CD14-positive monocyte (primary cell): ENCODE data around the gene GAD2. TPM values are rescaled to one million over a fixed set of nuclear protein-coding genes. Genes with fewer than 3 reads are reported as not detected.

Experiments used
- DNase-seq, 3 donors: peaks; one replicate each; pipeline ENCODE4 v3.0.0-alpha.2; 2011 to 2022
- H2AFZ ChIP-seq: 2 replicates; pipeline ENCODE4 v1.6.0; 2012; ENCODE audit warnings: mild to moderate bottlenecking, low read depth, low read length, inconsistent platforms; ENCODE audit not compliant: insufficient read depth, poor library complexity, severe bottlenecking
- H3K27ac ChIP-seq, 2 donors: 1 replicate in 1 of 2; 2 replicates in 1 of 2; pipeline ENCODE4 v1.5.1; 2012 to 2013; ENCODE audit warnings: low read length in 2 of 2, control low read depth in 1 of 2, inconsistent platforms in 1 of 2, low read depth in 1 of 2, mild to moderate bottlenecking in 1 of 2
- H3K27me3 ChIP-seq, 2 donors: one replicate each; pipeline versions ENCODE4 v1.6.0 to v1.6.1; 2011 to 2013; ENCODE audit warnings: low read length in 2 of 2; ENCODE audit not compliant: control insufficient read depth in 2 of 2, insufficient read depth in 2 of 2
- H3K36me3 ChIP-seq, 2 donors: replicated peaks in 1 of 2; 1 replicate in 1 of 2; 2 replicates in 1 of 2; pipeline versions ENCODE4 v1.5.1 to v1.6.1; 2012 to 2013; ENCODE audit warnings: low read length in 2 of 2, control low read depth in 1 of 2, inconsistent platforms in 1 of 2, mild to moderate bottlenecking in 1 of 2; ENCODE audit not compliant: insufficient read depth in 2 of 2, control insufficient read depth in 1 of 2
- H3K4me1 ChIP-seq, 2 donors: 1 replicate in 1 of 2; 2 replicates in 1 of 2; pipeline versions ENCODE4 v1.5.1 to v1.6.1; 2012 to 2013; ENCODE audit warnings: low read length in 2 of 2, control low read depth in 1 of 2, inconsistent platforms in 1 of 2, mild to moderate bottlenecking in 1 of 2, moderate library complexity in 1 of 2; ENCODE audit not compliant: insufficient read depth in 2 of 2, control insufficient read depth in 1 of 2
- H3K4me2 ChIP-seq: replicated peaks from 2 replicates; pipeline ENCODE3; 2012; ENCODE audit warnings: low read length, moderate library complexity, mild to moderate bottlenecking; ENCODE audit not compliant: poor library complexity, severe bottlenecking; ENCODE audit errors: extremely low read depth
- H3K4me3 ChIP-seq, 3 experiments: fragments of 200-600 bp in 1 of 3; sonication (generic) in 1 of 3; replicated peaks in 1 of 3; 1 replicate in 2 of 3; 2 replicates in 1 of 3; pipeline ENCODE4 v1.5.1; 2011 to 2013; ENCODE audit warnings: low read length in 3 of 3, mild to moderate bottlenecking in 3 of 3, control low read depth in 2 of 3, low read depth in 2 of 3, inconsistent platforms in 1 of 3, moderate library complexity in 1 of 3
- H3K79me2 ChIP-seq: 2 replicates; pipeline ENCODE4 v1.6.0; 2012; ENCODE audit warnings: mild to moderate bottlenecking, control low read depth, inconsistent platforms, low read length, moderate library complexity; ENCODE audit not compliant: insufficient read depth
- H3K9ac ChIP-seq: 2 replicates; pipeline ENCODE4 v1.6.0; 2017; ENCODE audit warnings: low read length, mild to moderate bottlenecking; ENCODE audit not compliant: insufficient read depth, poor library complexity, severe bottlenecking
- H3K9me3 ChIP-seq, 2 donors: replicated peaks in 1 of 2; 1 replicate in 1 of 2; 2 replicates in 1 of 2; pipeline versions ENCODE4 v1.5.1 to v1.6.1; 2012 to 2013; ENCODE audit warnings: low read length in 2 of 2, control low read depth in 1 of 2; ENCODE audit not compliant: control insufficient read depth in 1 of 2, insufficient read depth in 1 of 2
- H4K20me1 ChIP-seq: 2 replicates; pipeline ENCODE4 v1.6.0; 2012; ENCODE audit warnings: mild to moderate bottlenecking, low read length, control low read depth, moderate library complexity; ENCODE audit not compliant: insufficient read depth
- H3K27ac Mint-ChIP-seq, 7 donors: one replicate each; pipeline ENCODE4 v1.8.0; 2020; ENCODE audit warnings: mild to moderate bottlenecking in 7 of 7, mixed read lengths in 7 of 7, moderate library complexity in 6 of 7, inconsistent platforms in 2 of 7
- H3K27me3 Mint-ChIP-seq, 3 donors: one replicate each; pipeline ENCODE4 v1.8.0; 2021 to 2022; ENCODE audit warnings: low read depth in 3 of 3, mild to moderate bottlenecking in 3 of 3, mixed read lengths in 3 of 3, moderate library complexity in 3 of 3, inconsistent platforms in 1 of 3
- H3K36me3 Mint-ChIP-seq, 2 donors: one replicate each; pipeline ENCODE4 v1.8.0; 2020; ENCODE audit warnings: mixed read lengths in 2 of 2, inconsistent platforms in 1 of 2, mild to moderate bottlenecking in 1 of 2
- H3K4me1 Mint-ChIP-seq: one replicate; pipeline ENCODE4 v1.8.0; 2020; ENCODE audit warnings: mild to moderate bottlenecking, mixed read lengths
- H3K4me3 Mint-ChIP-seq, 2 donors: one replicate each; pipeline ENCODE4 v1.8.0; 2020; ENCODE audit warnings: mild to moderate bottlenecking in 2 of 2, mixed read lengths in 2 of 2, moderate library complexity in 1 of 2
- H3K9me3 Mint-ChIP-seq, 7 donors: one replicate each; pipeline ENCODE4 v1.8.0; 2020 to 2022; ENCODE audit warnings: mixed read lengths in 7 of 7, mild to moderate bottlenecking in 6 of 7, moderate library complexity in 6 of 7, inconsistent platforms in 2 of 7
- CTCF ChIP-seq: fragments of 200-600 bp; IDR thresholded peaks from one replicate; pipeline ENCODE4 v1.8.0; 2022; ENCODE audit warnings: antibody characterized with exemption, mild to moderate bottlenecking
- WGBS: methylation state at CpG from one replicate; pipeline ENCODE4 v1.1.5; 2013; ENCODE audit warnings: missing lambda C conversion rate; ENCODE audit not compliant: insufficient coverage; 5-methylcytosine and 5-hydroxymethylcytosine counted together
- intact Hi-C, 2 donors: fragments of 100-400 bp; cut with micrococcal nuclease; formaldehyde crosslinking; loops; one replicate each; pipeline versions ENCODE4 v1.15.0 to v1.15.1; 2023
- polyA plus RNA-seq, 3 donors: library from polyadenylated mRNA; depleted of rRNA in 1 of 3; unstranded in 2 of 3; stranded (reverse) in 1 of 3; fragments of 300-500 nt in 2 of 3; fragments of >200 nt in 1 of 3; fragmentation: Illumina TruSeq in 2 of 3; gene quantifications; 1 replicate in 2 of 3; 2 replicates in 1 of 3; pipeline ENCODE4 v1.2.3, GENCODE V29; 2012 to 2021

GAD2 gene
- polyA plus RNA-seq, 3 donors: not detected

GRCh38 chr10:26318672-26319071 lies 102.1 kb downstream of the GAD2 start:
- H3K4me3 ChIP-seq: no peak overlapping the region
- H3K27me3 Mint-ChIP-seq: peaks cover 6 to 16% (median 14%) of the 10 kb centered on the region in 3 donors
- no peak overlapping the region for H3K27ac ChIP-seq
- H3K9me3 ChIP-seq: no peaks in the 10 kb centered on the region
- no peak overlapping the region for H3K4me3 Mint-ChIP-seq
- no peak overlapping the region for H3K9ac ChIP-seq
- 77% methylated on average over 1 of the region's 5 CpGs for WGBS
- no peak for DNase-seq
- H2AFZ ChIP-seq: no peak overlapping the region
- intact Hi-C loops: no loop called here
- H3K36me3 Mint-ChIP-seq: no peaks in the 10 kb centered on the region
- H4K20me1 ChIP-seq: no peaks in the 10 kb centered on the region
- peaks cover 2% of the 10 kb centered on the region for H3K4me1 Mint-ChIP-seq
- H3K36me3 ChIP-seq: no peaks in the 10 kb centered on the region
- no peak for TF ChIP-seq CTCF
- no peak overlapping the region for H3K27ac Mint-ChIP-seq
- peaks cover 2% of the 10 kb centered on the region in 2 donors for H3K27me3 ChIP-seq
- no peak overlapping the region for H3K4me2 ChIP-seq
- peaks cover 0 to 1% (median 0%) of the 10 kb centered on the region in 7 donors for H3K9me3 Mint-ChIP-seq
- H3K4me1 ChIP-seq: no peaks in the 10 kb centered on the region
- no peaks in the 10 kb centered on the region for H3K79me2 ChIP-seq

GRCh38 chr10:26323219-26323618 lies 106.6 kb downstream of the GAD2 start:
- WGBS: no CpG with 5 or more reads among the region's 3 CpGs
- H3K4me3 ChIP-seq: no peak overlapping the region

More at GRCh38 chr10:26323219-26323618, 106.6 kb downstream of the GAD2 start:
- intact Hi-C loops: no loop called here
- no peaks in the 10 kb centered on the region for H3K36me3 Mint-ChIP-seq
- Histone ChIP-seq H3K27ac (no peak overlapping the region), H3K9me3 (peaks cover 0 to 6% of the 10 kb centered on the region in 2 donors), H4K20me1 (no peaks in the 10 kb centered on the region), H3K9ac (no peak overlapping the region), H3K79me2 (no peaks in the 10 kb centered on the region), H3K36me3 (no peaks in the 10 kb centered on the region), H2AFZ (no peak overlapping the region), H3K4me2 (no peak overlapping the region), H3K27me3 (peaks cover 2% of the 10 kb centered on the region in 2 donors), H3K4me1 (no peaks in the 10 kb centered on the region)
- H3K4me1 Mint-ChIP-seq: peaks cover 5% of the 10 kb centered on the region
- peaks cover 4 to 13% (median 10%) of the 10 kb centered on the region in 7 donors for H3K9me3 Mint-ChIP-seq
- H3K27me3 Mint-ChIP-seq: peaks cover 6 to 9% (median 6%) of the 10 kb centered on the region in 3 donors
- no peak overlapping the region for H3K4me3 Mint-ChIP-seq
- DNase-seq: no peak
- TF ChIP-seq CTCF: no peak
- H3K27ac Mint-ChIP-seq: no peak overlapping the region
